Upper lobe of left lung (tissue), 6 donors: ENCODE data around the gene SFTA2. TPM values are rescaled to one million over a fixed set of nuclear protein-coding genes. Genes with fewer than 3 reads are reported as not detected.
A peak's percentile ranks its signal among the peaks of the same experiment; 100 is the strongest.

Experiments
- ATAC-seq, 2 donors: fragments of 200-7000 bp; cut with Tn5 transposase; one replicate each; pipeline ENCODE4 v1.9.1; 2022; ENCODE audit warnings: mild to moderate bottlenecking in 2 of 2, moderate library complexity in 2 of 2; ENCODE audit not compliant: low FRiP score in 2 of 2
- DNase-seq, 2 donors: peaks; one replicate each; pipeline ENCODE4 v3.0.0-alpha.2; 2019 to 2020
- H3K27ac ChIP-seq, 4 donors: fragments of 200-600 bp; sonication (generic); one replicate each; pipeline ENCODE4 v1.5.1; 2016 to 2019
- H3K27me3 ChIP-seq, 4 donors: fragments of 200-600 bp; sonication (generic); one replicate each; pipeline ENCODE4 v1.5.1; 2017 to 2019
- H3K36me3 ChIP-seq, 4 donors: fragments of 200-600 bp; sonication (generic); one replicate each; pipeline ENCODE4 v1.5.1; 2016 to 2019
- H3K4me1 ChIP-seq, 4 donors: fragments of 200-600 bp; sonication (generic); one replicate each; pipeline ENCODE4 v1.5.1; 2018 to 2019
- H3K4me3 ChIP-seq, 4 donors: fragments of 200-600 bp; sonication (generic); one replicate each; pipeline ENCODE4 v1.5.1; 2017 to 2019; ENCODE audit warnings: mild to moderate bottlenecking in 2 of 4, moderate library complexity in 1 of 4
- H3K9me3 ChIP-seq, 4 donors: fragments of 200-600 bp; sonication (generic); one replicate each; pipeline ENCODE4 v1.5.1; 2018 to 2019
- CTCF ChIP-seq, 6 experiments: fragments of 450-650 bp in 4 of 6; fragments of 200-600 bp in 2 of 6; sonication (generic) in 2 of 6; IDR thresholded peaks; one replicate each; pipeline ENCODE4 v1.5.1; 2016 to 2019; ENCODE audit warnings: antibody characterized with exemption in 6 of 6
- EP300 ChIP-seq, 4 donors: sonication (generic); formaldehyde crosslinking; IDR thresholded peaks; one replicate each; pipeline ENCODE4 v1.5.1; 2017; ENCODE audit warnings: antibody characterized with exemption in 4 of 4, control low read depth in 2 of 4
- POLR2A ChIP-seq, 4 donors: fragments of 450-650 bp; IDR thresholded peaks; one replicate each; pipeline ENCODE4 v1.5.1; 2016 to 2017; ENCODE audit warnings: antibody characterized with exemption in 4 of 4, mild to moderate bottlenecking in 2 of 4
- POLR2AphosphoS5 ChIP-seq, 2 donors: sonication (generic); formaldehyde crosslinking; IDR thresholded peaks; one replicate each; pipeline ENCODE4 v1.5.1; 2017; ENCODE audit warnings: antibody characterized with exemption in 2 of 2
- WGBS, 2 donors: methylation state at CpG; one replicate each; pipeline ENCODE4 v1.1.5; 2017 to 2018; 5-methylcytosine and 5-hydroxymethylcytosine counted together
- total RNA-seq, 6 donors: library from RNA; depleted of rRNA in 4 of 6; stranded (reverse); fragments of >200 nt in 4 of 6; gene quantifications; one replicate each; pipeline versions ENCODE4 v1.1.0 to v1.2.1, GENCODE V29; 2016 to 2021
- donor health status: DM: no; HTN: no; CAD: no; lungs with moderate emphysema.
- donor health status: DM: no; HTN: yes; CAD: no; lungs with severe emphysema.

SFTA2 gene
- 100 to 1,000 TPM in 5 of 6 donors, 10 to 100 TPM in 1; 80.7 to 511 (median 229) TPM for total RNA-seq

DNA sequence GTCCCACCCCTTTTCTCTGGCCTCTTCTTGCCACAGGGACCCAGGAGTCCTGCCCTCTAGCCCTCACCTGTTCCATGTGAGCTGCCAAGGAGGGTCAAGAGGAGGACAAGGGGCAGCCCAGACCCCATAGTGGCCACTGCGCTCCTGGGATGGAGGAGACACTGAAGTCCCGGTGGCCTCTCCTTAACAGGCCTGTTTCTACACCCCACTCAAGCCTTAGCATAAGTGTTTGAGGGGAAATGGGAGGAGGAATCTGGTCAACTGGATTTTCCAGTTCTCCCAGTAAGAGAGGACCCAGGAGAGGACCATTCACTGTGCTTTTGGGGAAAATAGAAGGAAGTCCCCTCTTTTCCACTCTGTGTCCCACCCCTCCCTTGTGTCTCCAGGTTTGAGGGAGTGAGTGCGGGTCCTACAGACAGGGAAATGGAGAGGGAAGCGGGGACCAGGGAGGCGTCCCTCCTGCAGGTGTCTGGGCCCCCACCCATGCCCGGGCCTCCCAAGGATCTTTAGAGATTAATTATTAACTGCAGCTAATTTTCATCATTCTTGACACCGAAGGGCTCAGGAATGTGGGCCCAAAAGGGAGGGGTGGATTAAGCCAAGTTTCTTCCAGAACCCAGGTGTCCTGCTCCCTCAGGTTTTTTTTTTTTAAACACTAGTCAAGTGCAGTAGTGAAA is at the start of gene SFTA2:
TSS of gene SFTA2 (minus strand) at position 202 of the 677 bp plus-strand sequence. CDS start at position 128, 74 bp downstream.
- ATAC-seq (peak; percentile 49 to 75), DNase-seq (peak in 1 of 2 donors; percentile 68)
- H3K27me3 ChIP-seq = no peaks in the 10 kb centered on the region
- no peaks in the 10 kb centered on the region for H3K9me3 ChIP-seq
- 66 to 78% methylated on average over 6 to 7 of the region's 7 CpGs for WGBS, 2 donors
- H3K27ac ChIP-seq = peak within 1 kb of the TSS; percentile 77 to 88 (median 80)
- H3K4me3 ChIP-seq = peak within 1 kb of the TSS in 3 of 4 donors; percentile 35 to 55 (median 48)
- H3K4me1 ChIP-seq = peaks cover 0 to 21% (median 5%) of the 10 kb centered on the region in 4 donors
- TF ChIP-seq POLR2AphosphoS5 (IDR thresholded peaks at IDR 0.05) (peak; percentile 77 to 82), CTCF (IDR thresholded peaks at IDR 0.05) (no peak), EP300 (IDR thresholded peaks at IDR 0.05) (peak in 2 of 4 donors; percentile 67 to 75), POLR2A (IDR thresholded peaks at IDR 0.05) (peak in 2 of 4 donors; percentile 84 to 91)
- no peaks in the 10 kb centered on the region for H3K36me3 ChIP-seq

DNA sequence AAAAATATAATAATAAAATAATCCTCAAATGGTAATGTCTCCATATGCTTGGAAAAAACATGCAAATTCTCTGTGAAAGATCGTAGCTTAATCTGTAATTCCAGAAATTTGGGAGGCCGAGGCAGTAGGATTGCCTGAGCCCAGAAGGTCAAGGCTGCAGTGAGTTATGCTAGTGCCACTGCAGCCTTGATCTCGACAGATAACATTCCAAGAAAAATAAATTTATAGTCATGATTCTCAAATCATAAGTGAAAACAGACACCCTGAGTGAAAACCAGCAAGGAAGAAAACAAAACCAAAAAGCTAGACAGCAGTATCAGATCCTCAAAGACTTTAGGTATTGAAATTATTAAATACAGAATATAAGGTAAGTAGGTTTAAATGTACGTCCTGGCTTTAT is 47.7 kb upstream of the SFTA2 start:
- H3K4me1 ChIP-seq = peaks cover 0 to 17% (median 5%) of the 10 kb centered on the region in 4 donors
- H3K27ac ChIP-seq = no peak overlapping the region
- H3K4me3 ChIP-seq = no peak overlapping the region
- DNase-seq (no peak), ATAC-seq (no peak)
- no peak for TF ChIP-seq POLR2AphosphoS5 (IDR thresholded peaks at IDR 0.05)
- TF ChIP-seq POLR2A (IDR thresholded peaks at IDR 0.05) = no peak
- no peak for TF ChIP-seq EP300 (IDR thresholded peaks at IDR 0.05)
- no peak for TF ChIP-seq CTCF (IDR thresholded peaks at IDR 0.05)
- H3K36me3 ChIP-seq = no peaks in the 10 kb centered on the region
- no peaks in the 10 kb centered on the region for H3K9me3 ChIP-seq
- WGBS, 2 donors = 79 to 84% methylated on average over 4 of the region's 4 CpGs
- no peaks in the 10 kb centered on the region for H3K27me3 ChIP-seq

GRCh38 chr6:30979141-30979540 is 47.2 kb upstream of the SFTA2 start:
- H3K27ac ChIP-seq = no peak overlapping the region
- H3K9me3 ChIP-seq = no peaks in the 10 kb centered on the region
- ATAC-seq (no peak), DNase-seq (no peak)
- H3K4me1 ChIP-seq = peaks cover 0 to 17% (median 5%) of the 10 kb centered on the region in 4 donors
- H3K4me3 ChIP-seq = no peak overlapping the region
- WGBS, 2 donors = 58 to 64% methylated on average over 1 of the region's 1 CpG
- no peaks in the 10 kb centered on the region for H3K27me3 ChIP-seq
- no peaks in the 10 kb centered on the region for H3K36me3 ChIP-seq
- TF ChIP-seq EP300 (IDR thresholded peaks at IDR 0.05) = no peak
- TF ChIP-seq POLR2A (IDR thresholded peaks at IDR 0.05) = no peak

- ATAC-seq (no peak), DNase-seq (no peak)
- TF ChIP-seq EP300 (IDR thresholded peaks at IDR 0.05) (no peak), POLR2AphosphoS5 (IDR thresholded peaks at IDR 0.05) (no peak), POLR2A (IDR thresholded peaks at IDR 0.05) (no peak), CTCF (IDR thresholded peaks at IDR 0.05) (no peak)
- Histone ChIP-seq H3K4me3 (no peak overlapping the region), H3K36me3 (no peaks in the 10 kb centered on the region), H3K9me3 (no peaks in the 10 kb centered on the region), H3K27ac (no peak overlapping the region), H3K4me1 (no peaks in the 10 kb centered on the region), H3K27me3 (no peaks in the 10 kb centered on the region)
- WGBS, 2 donors = 66 to 75% methylated on average over 4 of the region's 4 CpGs
These were observed 42.7 kb upstream of the SFTA2 start for GRCh38 chr6:30974490-30975252.

DNA sequence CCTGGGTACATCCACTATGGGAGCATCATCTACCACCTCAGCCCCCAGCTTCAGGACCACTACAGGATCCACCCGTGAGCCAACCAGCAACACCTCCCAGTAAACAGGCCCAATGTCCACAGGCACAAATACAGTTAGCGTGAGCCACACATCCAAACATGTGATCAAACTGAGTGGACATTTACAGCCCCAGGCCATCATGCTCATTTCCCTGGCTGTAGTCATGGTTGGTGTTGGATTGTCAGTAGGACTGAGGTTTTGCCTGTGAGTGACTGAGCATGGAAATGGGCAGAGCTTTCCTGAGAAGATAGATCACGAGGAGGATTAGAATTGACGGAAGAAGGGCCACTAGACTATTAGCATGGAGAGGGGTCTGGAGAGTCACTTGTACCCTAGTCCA is 40.8 kb upstream of the SFTA2 start:
- H3K36me3 ChIP-seq = no peaks in the 10 kb centered on the region
- H3K4me1 ChIP-seq = no peaks in the 10 kb centered on the region
- no peaks in the 10 kb centered on the region for H3K27me3 ChIP-seq
- 93 to 94% methylated on average over 4 of the region's 4 CpGs for whole genome bisulfite sequencing, 2 donors
- ATAC-seq = no peak
- no peaks in the 10 kb centered on the region for H3K9me3 ChIP-seq
- H3K27ac ChIP-seq = no peak overlapping the region
- no peak for DNase-seq
- H3K4me3 ChIP-seq = no peak overlapping the region
- TF ChIP-seq EP300 (IDR thresholded peaks at IDR 0.05) (no peak), CTCF (IDR thresholded peaks at IDR 0.05) (no peak), POLR2A (IDR thresholded peaks at IDR 0.05) (no peak), POLR2AphosphoS5 (IDR thresholded peaks at IDR 0.05) (no peak)
